NCI-H2171 (cell line): Measurements from ENCODE around the gene PACC1.
"Not testable (repeated sequence)": the region's sequence is repeated elsewhere in the genome, so short reads cannot be mapped to it uniquely, and the experiment has no call there.

Experiments
- DNase-seq: peaks from one replicate; lab custom pipeline; 2025; lab: John Stamatoyannopoulos, UW

PACC1 gene

DNA sequence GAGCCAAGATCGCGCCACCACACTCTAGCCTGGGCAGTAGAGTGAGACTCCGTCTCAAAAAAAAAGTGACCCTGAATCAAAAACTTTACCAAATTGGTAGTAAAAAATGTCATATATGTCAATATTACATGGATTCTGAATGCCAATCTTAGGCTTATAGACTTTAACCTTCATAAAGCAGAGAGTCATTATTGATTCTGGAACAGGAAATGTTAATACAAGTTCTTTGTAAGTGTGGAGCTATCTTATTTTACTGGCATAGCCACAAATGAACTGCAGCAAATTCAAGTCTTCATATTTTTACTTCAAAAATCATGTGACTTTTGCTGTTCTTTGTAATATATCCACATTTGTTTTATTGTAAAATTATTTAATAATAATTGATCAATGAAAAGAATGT is 88.1 kb downstream of the PACC1 start:
- DNase-seq, result no peak

GRCh38 chr1:212323066-212323465 is 91.6 kb downstream of the PACC1 start:
- DNase-seq, result no peak

DNA sequence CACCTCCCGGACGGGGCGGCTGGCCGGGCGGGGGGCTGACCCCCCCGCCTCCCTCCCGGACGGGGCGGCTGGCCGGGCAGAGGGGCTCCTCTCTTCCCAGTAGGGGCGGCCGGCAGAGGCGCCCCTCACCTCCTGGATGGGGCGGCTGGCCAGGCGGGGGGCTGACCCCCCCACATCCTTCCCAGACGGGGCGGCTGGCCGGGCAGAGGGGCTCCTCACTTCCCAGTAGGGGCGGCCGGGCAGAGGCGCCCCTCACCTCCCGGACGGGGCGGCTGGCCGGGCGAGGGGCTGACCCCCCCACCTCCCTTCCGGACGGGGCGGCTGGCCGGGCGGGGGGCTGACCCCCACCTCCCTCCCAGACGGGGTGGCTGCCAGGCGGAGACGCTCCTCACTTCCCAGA is 93.7 kb downstream of the PACC1 start:
- DNase-seq, result not testable (repeated sequence)

GRCh38 chr1:212317916-212318315 is 96.8 kb downstream of the PACC1 start:
- no peak for DNase-seq

DNA sequence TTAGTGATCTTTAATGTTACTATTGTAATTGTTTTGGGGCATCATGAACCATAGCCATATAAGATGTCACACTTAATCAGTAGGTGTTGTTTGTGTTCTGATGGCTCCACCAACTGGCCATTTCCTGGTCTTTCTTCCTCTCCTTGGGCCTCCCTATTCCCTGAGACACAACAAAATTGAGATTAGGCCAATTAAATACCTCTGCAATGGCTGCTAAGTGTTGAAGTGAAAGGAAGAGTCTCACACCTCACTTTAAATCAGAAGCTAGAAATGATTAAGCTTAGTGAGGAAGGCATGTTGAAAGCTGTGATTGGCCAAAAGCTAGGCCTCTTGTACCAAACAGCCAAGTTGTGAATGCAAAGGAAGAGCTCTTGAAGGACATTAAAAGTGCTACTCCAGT is 98.8 kb downstream of the PACC1 start:
- no peak for DNase-seq

DNA sequence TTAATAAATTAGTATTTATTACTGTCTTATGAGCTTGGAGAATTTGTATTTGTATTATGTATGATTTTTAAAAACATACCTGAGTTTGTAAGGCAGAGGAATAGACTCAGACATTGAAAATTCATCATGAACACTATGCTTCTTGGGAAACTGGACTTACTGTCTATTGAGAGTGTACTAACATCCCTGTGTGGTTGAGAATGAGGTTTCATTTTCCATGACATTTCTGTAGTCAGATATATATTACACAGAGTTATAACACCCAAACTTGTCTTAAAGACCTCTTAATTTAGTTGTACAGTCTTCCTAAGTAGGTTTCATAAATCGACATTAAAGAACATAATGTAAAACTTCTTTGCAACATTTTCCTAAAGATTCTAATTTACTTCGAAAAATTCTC is 99.5 kb downstream of the PACC1 start:
- DNase-seq, result no peak
